ENCODE measurements around the gene IGSF9.

IGSF9 gene

GRCh38 chr1:159931795-159932173, 13.6 kb downstream of the IGSF9 start:
- H3K36me3 ChIP-seq (ENCODE audit: control insufficient read depth, insufficient read depth, low read length), result peaks cover 12% of the 10 kb centered on the region
- no peaks in the 10 kb centered on the region for H3K9me3 ChIP-seq (ENCODE audit: control insufficient read depth, insufficient read depth, low read depth, low read length)
- H3K4me1 ChIP-seq (ENCODE audit: control insufficient read depth, insufficient read depth, low read length), result peaks cover 22% of the 10 kb centered on the region
- H3K27me3 ChIP-seq (ENCODE audit: control insufficient read depth, insufficient read depth, low read length), result no peaks in the 10 kb centered on the region
- no peak overlapping the region for H3K27ac ChIP-seq (ENCODE audit: low read depth, low read length)
- H3K4me3 ChIP-seq (ENCODE audit: low read depth, low read length), result no peak overlapping the region
- no peak overlapping the region for H3K9ac ChIP-seq (ENCODE audit: low read length)

- Histone ChIP-seq H3K9me3 (ENCODE audit: control insufficient read depth, insufficient read depth, low read depth, low read length) (no peaks in the 10 kb centered on the region), H3K4me3 (ENCODE audit: low read depth, low read length) (no peak overlapping the region), H3K27ac (ENCODE audit: low read depth, low read length) (no peak overlapping the region), H3K4me1 (ENCODE audit: control insufficient read depth, insufficient read depth, low read length) (peaks cover 18% of the 10 kb centered on the region), H3K36me3 (ENCODE audit: control insufficient read depth, insufficient read depth, low read length) (peaks cover 12% of the 10 kb centered on the region), H3K27me3 (ENCODE audit: control insufficient read depth, insufficient read depth, low read length) (no peaks in the 10 kb centered on the region), H3K9ac (ENCODE audit: low read length) (no peak overlapping the region)
Measured at GRCh38 chr1:159931101-159931794, 14.2 kb downstream of the IGSF9 start.

- H3K4me3 ChIP-seq (ENCODE audit: low read depth, low read length), result no peak overlapping the region
- H3K9ac ChIP-seq (ENCODE audit: low read length), result no peak overlapping the region
- peaks cover 19% of the 10 kb centered on the region for H3K4me1 ChIP-seq (ENCODE audit: control insufficient read depth, insufficient read depth, low read length)
- no peaks in the 10 kb centered on the region for H3K9me3 ChIP-seq (ENCODE audit: control insufficient read depth, insufficient read depth, low read depth, low read length)
- no peaks in the 10 kb centered on the region for H3K27me3 ChIP-seq (ENCODE audit: control insufficient read depth, insufficient read depth, low read length)
- H3K27ac ChIP-seq (ENCODE audit: low read depth, low read length), result no peak overlapping the region
- H3K36me3 ChIP-seq (ENCODE audit: control insufficient read depth, insufficient read depth, low read length), result peaks cover 12% of the 10 kb centered on the region
Measured at GRCh38 chr1:159930634-159931033, 14.8 kb downstream of the IGSF9 start.

- peaks cover 12% of the 10 kb centered on the region for H3K36me3 ChIP-seq (ENCODE audit: control insufficient read depth, insufficient read depth, low read length)
- H3K27ac ChIP-seq (ENCODE audit: low read depth, low read length), result no peak overlapping the region
- H3K9me3 ChIP-seq (ENCODE audit: control insufficient read depth, insufficient read depth, low read depth, low read length), result no peaks in the 10 kb centered on the region
- peaks cover 20% of the 10 kb centered on the region for H3K4me1 ChIP-seq (ENCODE audit: control insufficient read depth, insufficient read depth, low read length)
- H3K9ac ChIP-seq (ENCODE audit: low read length), result no peak overlapping the region
- no peaks in the 10 kb centered on the region for H3K27me3 ChIP-seq (ENCODE audit: control insufficient read depth, insufficient read depth, low read length)
- no peak overlapping the region for H3K4me3 ChIP-seq (ENCODE audit: low read depth, low read length)
Measured at GRCh38 chr1:159930216-159930615, 15.2 kb downstream of the IGSF9 start.

- Histone ChIP-seq H3K27me3 (ENCODE audit: control insufficient read depth, insufficient read depth, low read length) (no peaks in the 10 kb centered on the region), H3K4me1 (ENCODE audit: control insufficient read depth, insufficient read depth, low read length) (peaks cover 20% of the 10 kb centered on the region), H3K27ac (ENCODE audit: low read depth, low read length) (no peak overlapping the region; the same call in 1 of the 2 replicates), H3K9me3 (ENCODE audit: control insufficient read depth, insufficient read depth, low read depth, low read length) (no peaks in the 10 kb centered on the region), H3K4me3 (ENCODE audit: low read depth, low read length) (peak overlapping the region; percentile 51), H3K9ac (ENCODE audit: low read length) (peak overlapping the region; percentile 44), H3K36me3 (ENCODE audit: control insufficient read depth, insufficient read depth, low read length) (peaks cover 7% of the 10 kb centered on the region; the same call in 1 of the 2 replicates)
Measured at GRCh38 chr1:159929155-159930051, 16.0 kb downstream of the IGSF9 start.

GRCh38 chr1:159928491-159929050, 16.8 kb downstream of the IGSF9 start:
- Histone ChIP-seq H3K27me3 (ENCODE audit: control insufficient read depth, insufficient read depth, low read length) (no peaks in the 10 kb centered on the region), H3K4me1 (ENCODE audit: control insufficient read depth, insufficient read depth, low read length) (peaks cover 24% of the 10 kb centered on the region), H3K27ac (ENCODE audit: low read depth, low read length) (no peak overlapping the region; the same call in 1 of the 2 replicates), H3K4me3 (ENCODE audit: low read depth, low read length) (peak overlapping the region; percentile 51; the same call in 1 of the 2 replicates), H3K9ac (ENCODE audit: low read length) (peak overlapping the region; percentile 44), H3K9me3 (ENCODE audit: control insufficient read depth, insufficient read depth, low read depth, low read length) (no peaks in the 10 kb centered on the region), H3K36me3 (ENCODE audit: control insufficient read depth, insufficient read depth, low read length) (peaks cover 7% of the 10 kb centered on the region; the same call in 1 of the 2 replicates)

- H3K9ac ChIP-seq (ENCODE audit: low read length), result no peak overlapping the region
- peaks cover 7% of the 10 kb centered on the region; the same call in 1 of the 2 replicates for H3K36me3 ChIP-seq (ENCODE audit: control insufficient read depth, insufficient read depth, low read length)
- H3K27me3 ChIP-seq (ENCODE audit: control insufficient read depth, insufficient read depth, low read length), result no peaks in the 10 kb centered on the region
- H3K4me3 ChIP-seq (ENCODE audit: low read depth, low read length), result no peak overlapping the region
- H3K27ac ChIP-seq (ENCODE audit: low read depth, low read length), result no peak overlapping the region
- H3K9me3 ChIP-seq (ENCODE audit: control insufficient read depth, insufficient read depth, low read depth, low read length), result no peaks in the 10 kb centered on the region
- H3K4me1 ChIP-seq (ENCODE audit: control insufficient read depth, insufficient read depth, low read length), result peaks cover 30% of the 10 kb centered on the region
Measured at GRCh38 chr1:159927849-159928431, 17.5 kb downstream of the IGSF9 start.

GRCh38 chr1:159927211-159927848, 18.1 kb downstream of the IGSF9 start:
- peaks cover 36% of the 10 kb centered on the region for H3K4me1 ChIP-seq (ENCODE audit: control insufficient read depth, insufficient read depth, low read length)
- H3K27ac ChIP-seq (ENCODE audit: low read depth, low read length), result no peak overlapping the region
- no peaks in the 10 kb centered on the region for H3K27me3 ChIP-seq (ENCODE audit: control insufficient read depth, insufficient read depth, low read length)
- H3K4me3 ChIP-seq (ENCODE audit: low read depth, low read length), result no peak overlapping the region
- no peaks in the 10 kb centered on the region for H3K9me3 ChIP-seq (ENCODE audit: control insufficient read depth, insufficient read depth, low read depth, low read length)
- H3K36me3 ChIP-seq (ENCODE audit: control insufficient read depth, insufficient read depth, low read length), result peaks cover 7% of the 10 kb centered on the region; the same call in 1 of the 2 replicates
- H3K9ac ChIP-seq (ENCODE audit: low read length), result no peak overlapping the region

GRCh38 chr1:159925719-159926078, 19.7 kb downstream of the IGSF9 start:
- Histone ChIP-seq H3K27ac (ENCODE audit: low read depth, low read length) (no peak overlapping the region), H3K4me1 (ENCODE audit: control insufficient read depth, insufficient read depth, low read length) (peaks cover 48% of the 10 kb centered on the region), H3K9ac (ENCODE audit: low read length) (peak overlapping the region; percentile 95), H3K36me3 (ENCODE audit: control insufficient read depth, insufficient read depth, low read length) (peaks cover 9% of the 10 kb centered on the region), H3K9me3 (ENCODE audit: control insufficient read depth, insufficient read depth, low read depth, low read length) (no peaks in the 10 kb centered on the region), H3K4me3 (ENCODE audit: low read depth, low read length) (peak overlapping the region; percentile 88), H3K27me3 (ENCODE audit: control insufficient read depth, insufficient read depth, low read length) (no peaks in the 10 kb centered on the region)

All from HUES6 (cell line).